Retinal pigment epithelial cell (primary cell): Measurements from ENCODE around the gene PLXNA2.

ENCODE experiments used
- DNase-seq: peaks from one replicate; pipeline ENCODE4 v3.0.0-alpha.2; 2010; ENCODE audit warnings: low read depth
- H3K4me3 ChIP-seq: 2 replicates; pipeline ENCODE4 v1.5.1; 2011; ENCODE audit warnings: mild to moderate bottlenecking, low read length, control low read depth, moderate library complexity
- TF ChIP-seq, protein P1 (sequence below): conservative IDR thresholded peaks from 2 replicates; pipeline ENCODE4 v1.5.1; 2011; ENCODE audit warnings: low read depth, low read length, control low read depth, inconsistent platforms

PLXNA2 gene

DNA sequence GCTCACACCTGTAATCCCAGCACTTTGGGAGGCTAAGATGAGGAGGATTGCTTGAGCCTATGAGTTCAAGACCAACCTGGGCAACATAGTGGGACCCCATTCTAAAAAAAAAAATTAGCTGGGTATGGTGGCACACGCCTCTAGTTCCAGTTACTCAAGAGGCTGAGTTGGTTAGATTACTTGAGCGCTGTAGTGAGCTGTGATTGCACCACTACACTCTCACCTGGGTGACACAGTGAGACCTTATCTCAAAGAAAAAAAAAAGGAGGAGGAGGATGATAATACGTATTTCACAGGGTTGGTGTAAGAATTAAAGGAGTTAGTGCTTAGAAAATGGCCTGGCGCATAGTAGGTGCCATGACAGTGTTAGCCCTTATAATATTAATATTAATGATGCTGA lies 144.1 kb downstream of the PLXNA2 start:
- DNase-seq, result no peak
- TF ChIP-seq, protein P1, sequence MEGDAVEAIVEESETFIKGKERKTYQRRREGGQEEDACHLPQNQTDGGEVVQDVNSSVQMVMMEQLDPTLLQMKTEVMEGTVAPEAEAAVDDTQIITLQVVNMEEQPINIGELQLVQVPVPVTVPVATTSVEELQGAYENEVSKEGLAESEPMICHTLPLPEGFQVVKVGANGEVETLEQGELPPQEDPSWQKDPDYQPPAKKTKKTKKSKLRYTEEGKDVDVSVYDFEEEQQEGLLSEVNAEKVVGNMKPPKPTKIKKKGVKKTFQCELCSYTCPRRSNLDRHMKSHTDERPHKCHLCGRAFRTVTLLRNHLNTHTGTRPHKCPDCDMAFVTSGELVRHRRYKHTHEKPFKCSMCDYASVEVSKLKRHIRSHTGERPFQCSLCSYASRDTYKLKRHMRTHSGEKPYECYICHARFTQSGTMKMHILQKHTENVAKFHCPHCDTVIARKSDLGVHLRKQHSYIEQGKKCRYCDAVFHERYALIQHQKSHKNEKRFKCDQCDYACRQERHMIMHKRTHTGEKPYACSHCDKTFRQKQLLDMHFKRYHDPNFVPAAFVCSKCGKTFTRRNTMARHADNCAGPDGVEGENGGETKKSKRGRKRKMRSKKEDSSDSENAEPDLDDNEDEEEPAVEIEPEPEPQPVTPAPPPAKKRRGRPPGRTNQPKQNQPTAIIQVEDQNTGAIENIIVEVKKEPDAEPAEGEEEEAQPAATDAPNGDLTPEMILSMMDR, result no peak
- no peak overlapping the region for H3K4me3 ChIP-seq

DNA sequence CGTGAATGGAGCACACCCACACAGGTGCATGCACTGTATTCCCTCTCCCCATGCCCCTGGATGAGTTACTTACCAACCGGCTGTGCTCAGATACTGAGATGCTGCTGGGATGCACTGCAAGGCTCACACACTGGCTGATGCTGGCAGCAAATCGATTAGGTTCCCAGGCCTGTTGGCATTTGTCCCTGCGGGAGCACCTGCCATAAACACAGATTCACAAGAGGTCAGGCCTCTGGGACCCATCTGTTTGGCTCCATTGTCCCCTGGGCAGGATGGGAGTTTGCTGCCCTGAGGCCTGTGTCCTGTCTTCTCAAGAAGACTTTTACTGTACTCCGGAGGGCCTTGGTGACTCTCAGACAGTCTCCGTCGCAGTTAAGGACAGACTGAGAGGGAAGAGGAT lies 145.4 kb downstream of the PLXNA2 start:
- DNase-seq, result no peak
- TF ChIP-seq, protein P1, result no peak
- no peak overlapping the region for H3K4me3 ChIP-seq

DNA sequence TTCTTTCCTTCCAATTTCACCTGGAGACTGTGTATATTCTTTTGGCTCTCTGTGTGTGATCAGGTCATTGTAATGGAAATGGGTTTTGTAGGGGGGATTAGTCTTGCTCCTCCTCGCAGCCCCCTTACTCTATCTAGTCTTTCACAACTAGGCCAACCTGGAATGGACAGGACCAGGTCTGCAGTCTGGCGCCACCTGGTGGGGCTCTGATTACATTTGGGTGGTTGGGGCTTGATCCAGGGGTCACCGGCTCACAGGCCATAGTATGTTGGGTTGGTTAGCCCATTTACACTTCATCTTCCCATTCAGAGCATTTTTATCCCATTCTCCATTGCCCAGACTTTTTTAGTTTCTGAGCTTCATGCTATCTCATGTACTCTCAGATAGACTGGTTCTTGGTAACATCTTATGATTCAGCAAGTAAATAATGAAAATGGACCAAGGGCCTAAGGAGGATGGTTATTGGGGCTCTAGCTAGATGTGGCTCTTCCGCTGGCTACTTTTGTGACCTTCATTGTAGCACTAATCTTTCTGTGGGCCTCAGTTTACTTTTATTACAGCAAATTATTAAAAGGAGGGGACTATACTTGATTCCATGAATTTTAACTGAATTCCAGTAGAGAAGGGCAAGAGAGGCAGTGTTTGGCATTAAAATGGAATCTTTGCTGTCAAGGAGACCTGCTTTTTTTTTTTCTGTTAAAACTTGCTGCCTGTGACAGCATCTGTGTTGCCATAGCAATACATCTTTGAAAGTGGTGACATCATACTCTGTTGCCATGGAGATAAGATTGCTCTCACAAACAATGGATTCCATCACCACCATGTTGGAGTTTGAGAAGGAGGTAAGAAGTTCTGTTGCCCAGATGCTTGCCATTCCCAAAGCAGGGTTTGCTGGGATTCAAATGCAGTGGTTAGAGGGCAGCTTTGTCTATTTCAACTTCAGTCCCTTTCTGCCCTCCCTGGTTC lies 150.1 kb downstream of the PLXNA2 start:
- no peak for DNase-seq
- no peak overlapping the region for H3K4me3 ChIP-seq
- TF ChIP-seq, protein P1, result peak; percentile 94

DNA sequence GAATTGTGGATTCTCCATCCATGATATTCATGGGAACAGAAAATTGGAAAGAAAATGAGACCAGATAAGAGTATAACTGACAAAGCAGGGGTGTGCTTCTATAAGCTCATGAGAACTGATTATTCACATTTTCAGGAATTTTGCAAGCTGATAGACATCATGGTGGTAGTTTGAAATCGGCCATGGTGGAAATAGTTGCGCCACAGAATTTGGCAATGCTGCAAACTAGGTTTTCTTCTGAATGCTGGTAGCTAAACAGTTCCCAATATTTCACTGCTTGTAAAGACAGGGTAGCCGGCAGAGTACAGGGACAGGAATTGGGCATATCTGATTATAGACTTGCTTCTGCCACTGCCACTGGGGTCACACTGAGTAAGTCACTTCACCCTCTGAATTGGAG lies 151.1 kb downstream of the PLXNA2 start:
- TF ChIP-seq, protein P1, result no peak
- no peak for DNase-seq
- no peak overlapping the region for H3K4me3 ChIP-seq

DNA sequence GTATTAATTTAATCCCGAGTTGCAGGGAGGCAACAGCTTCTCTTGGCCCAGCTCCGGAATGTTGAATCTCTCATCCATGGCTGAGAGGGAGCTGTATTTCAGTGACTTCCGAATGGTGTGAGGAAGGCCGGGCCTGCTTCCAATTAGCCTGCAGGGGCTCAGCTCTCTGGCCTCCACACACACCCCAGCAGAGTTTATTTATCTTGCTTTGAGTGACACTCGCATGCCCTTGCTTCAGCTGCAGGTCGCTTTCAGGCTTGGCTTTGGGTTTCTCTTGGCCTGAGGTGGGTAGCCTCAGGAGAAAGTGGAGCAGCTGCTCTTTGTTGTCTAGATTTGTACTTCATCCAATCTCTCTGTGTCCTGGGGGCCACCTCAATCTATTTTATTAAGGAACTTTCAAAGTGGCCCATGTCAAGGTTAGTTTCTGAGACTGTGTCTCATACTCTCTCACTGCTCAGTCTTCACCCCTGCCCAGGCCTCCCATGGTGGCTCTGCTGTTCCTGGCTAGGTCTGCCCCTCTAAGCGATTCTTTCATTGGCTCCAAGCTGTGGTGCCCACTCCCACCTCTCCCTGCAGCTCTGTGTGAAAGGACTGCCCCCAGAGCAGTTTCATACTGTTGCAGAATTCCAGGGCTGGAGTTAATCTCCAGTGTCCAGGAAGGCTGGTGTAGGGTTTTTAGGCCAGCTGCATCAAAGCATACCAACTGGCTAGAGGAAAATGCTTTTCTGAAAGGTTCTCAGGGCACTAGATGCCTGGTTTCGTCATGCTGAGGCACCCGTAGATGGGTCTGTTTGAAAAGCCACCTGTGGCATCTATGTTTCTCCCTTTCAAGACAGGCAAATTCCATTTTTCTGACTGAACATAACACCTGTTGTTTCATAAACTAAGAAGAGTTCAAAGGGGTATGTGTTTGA lies 153.5 kb downstream of the PLXNA2 start:
- TF ChIP-seq, protein P1, result no peak
- no peak for DNase-seq
- H3K4me3 ChIP-seq, result no peak overlapping the region

DNA sequence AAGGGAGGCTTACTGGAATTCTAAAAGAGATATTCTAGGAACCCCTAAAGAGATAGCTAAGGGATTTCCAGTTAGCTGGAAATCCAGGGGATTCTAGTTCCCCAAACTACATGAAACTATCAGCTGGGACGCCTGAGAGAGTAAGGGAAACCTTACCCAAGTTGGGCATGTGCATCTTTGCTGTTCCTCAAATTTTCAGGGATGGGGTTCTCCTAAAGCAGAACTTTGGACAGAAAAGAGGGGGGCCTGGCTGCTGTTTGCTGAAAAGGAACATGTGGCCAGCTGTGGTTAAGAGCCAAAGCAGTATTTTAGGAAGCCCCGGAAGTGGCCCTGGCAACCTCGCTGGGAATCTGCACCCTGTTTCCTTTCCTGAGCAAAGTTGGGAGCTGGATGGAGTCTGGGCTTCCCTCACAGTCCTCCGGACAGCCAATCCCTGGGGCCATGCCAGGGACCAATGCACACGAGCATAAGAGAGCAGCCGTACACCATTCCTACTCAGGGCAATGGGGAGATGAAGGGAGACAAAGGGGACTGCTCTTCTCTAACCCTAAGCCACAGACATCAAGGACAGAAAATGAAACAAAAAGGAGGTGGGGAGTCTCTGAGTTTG lies 154.3 kb downstream of the PLXNA2 start:
- H3K4me3 ChIP-seq, result no peak overlapping the region
- TF ChIP-seq, protein P1, result no peak
- DNase-seq, result no peak
